HepG2 (cell line): ENCODE results near the gene MRPS2. TPM values are rescaled to one million over a fixed set of nuclear protein-coding genes. Genes with fewer than 3 reads are reported as not detected.

Experiments
- CC2D1A ChIP-seq: sonication (generic); formaldehyde crosslinking; IDR thresholded peaks from 2 replicates; pipeline ENCODE4 v1.8.1; 2023; ENCODE audit warnings: mild to moderate bottlenecking, missing genetic modification reagents
- E2F1 ChIP-seq: sonication (generic); formaldehyde crosslinking; IDR thresholded peaks from 2 replicates; pipeline ENCODE4 v1.5.0; 2020; ENCODE audit warnings: missing genetic modification reagents
- GFI1 ChIP-seq: sonication (generic); formaldehyde crosslinking; IDR thresholded peaks from 2 replicates; pipeline ENCODE4 v1.5.0; 2020; ENCODE audit warnings: missing genetic modification reagents, mild to moderate bottlenecking, borderline replicate concordance
- HDAC1 ChIP-seq: sonication (generic); formaldehyde crosslinking; IDR thresholded peaks from 2 replicates; pipeline ENCODE4 v1.5.1; 2020; ENCODE audit warnings: mild to moderate bottlenecking, missing genetic modification reagents
- HDAC2 ChIP-seq: sonication (generic); formaldehyde crosslinking; IDR thresholded peaks from 2 replicates; pipeline ENCODE4 v1.4.0; 2020; ENCODE audit warnings: missing genetic modification reagents
- HOXA3 ChIP-seq: sonication (generic); formaldehyde crosslinking; IDR thresholded peaks from 2 replicates; pipeline ENCODE4 v1.5.0; 2020; ENCODE audit warnings: missing genetic modification reagents
- MTF1 ChIP-seq: sonication (generic); formaldehyde crosslinking; IDR thresholded peaks from 2 replicates; pipeline ENCODE4 v1.5.0; 2020; ENCODE audit warnings: missing genetic modification reagents
- NCOR1 ChIP-seq: fragments of 200-600 bp; sonication (generic); IDR thresholded peaks from 2 replicates; pipeline ENCODE4 v1.7.0; 2017; ENCODE audit warnings: antibody characterized with exemption, low read length, borderline replicate concordance
- PATZ1 ChIP-seq: sonication (generic); formaldehyde crosslinking; IDR thresholded peaks from 2 replicates; pipeline ENCODE4 v1.4.0; 2020; ENCODE audit warnings: missing genetic modification reagents
- SNAPC2 ChIP-seq: sonication (generic); formaldehyde crosslinking; IDR thresholded peaks from 2 replicates; pipeline ENCODE4 v1.8.1; 2022; ENCODE audit warnings: mild to moderate bottlenecking, missing genetic modification reagents
- SP4 ChIP-seq: sonication (generic); formaldehyde crosslinking; IDR thresholded peaks from 2 replicates; pipeline ENCODE4 v1.8.1; 2023; ENCODE audit warnings: mild to moderate bottlenecking, missing genetic modification reagents
- SRF ChIP-seq: IDR thresholded peaks from 2 replicates; pipeline ENCODE4 v1.6.1; 2011; ENCODE audit warnings: mild to moderate bottlenecking, low read depth, low read length, moderate library complexity
- ZBED4 ChIP-seq: sonication (generic); formaldehyde crosslinking; IDR thresholded peaks from 2 replicates; pipeline ENCODE4 v1.4.0; 2020; ENCODE audit warnings: missing genetic modification reagents, borderline replicate concordance
- ZNF281 ChIP-seq: sonication (generic); formaldehyde crosslinking; IDR thresholded peaks from 2 replicates; pipeline ENCODE4 v1.4.0; 2020; ENCODE audit warnings: missing genetic modification reagents, borderline replicate concordance
- ZNF33A ChIP-seq: sonication (generic); formaldehyde crosslinking; IDR thresholded peaks from 2 replicates; pipeline ENCODE4 v1.5.1; 2020; ENCODE audit warnings: missing genetic modification reagents, mild to moderate bottlenecking, moderate library complexity, borderline replicate concordance
- ZNF33B ChIP-seq: sonication (generic); formaldehyde crosslinking; IDR thresholded peaks from 2 replicates; pipeline ENCODE4 v1.5.1; 2020; ENCODE audit warnings: mild to moderate bottlenecking, missing genetic modification reagents
- ZNF34 ChIP-seq: sonication (generic); formaldehyde crosslinking; IDR thresholded peaks from 2 replicates; pipeline ENCODE4 v1.4.0; 2020; ENCODE audit warnings: mild to moderate bottlenecking, missing genetic modification reagents, borderline replicate concordance
- ZNF549 ChIP-seq: sonication (generic); formaldehyde crosslinking; IDR thresholded peaks from 2 replicates; pipeline ENCODE4 v1.5.0; 2020; ENCODE audit warnings: missing genetic modification reagents
- ZNF747 ChIP-seq: sonication (generic); formaldehyde crosslinking; IDR thresholded peaks from 2 replicates; pipeline ENCODE4 v1.8.1; 2023; ENCODE audit warnings: missing genetic modification reagents, mild to moderate bottlenecking, borderline replicate concordance
- ZNF83 ChIP-seq: sonication (generic); formaldehyde crosslinking; IDR thresholded peaks from 2 replicates; pipeline ENCODE4 v1.4.0; 2020; ENCODE audit warnings: missing genetic modification reagents, mild to moderate bottlenecking, borderline replicate concordance
- ZNF839 ChIP-seq: sonication (generic); formaldehyde crosslinking; IDR thresholded peaks from 2 replicates; pipeline ENCODE4 v1.4.0; 2020; ENCODE audit warnings: missing genetic modification reagents, mild to moderate bottlenecking, borderline replicate concordance
- polyA plus RNA-seq, 8 experiments: library from polyadenylated mRNA; depleted of rRNA in 3 of 8; stranded (reverse) in 7 of 8; unstranded in 1 of 8; fragments of >200 nt; fragmentation: Illumina TruSeq in 4 of 8; extraction: Trizol in 4 of 8; gene quantifications; 2 replicates each; pipeline versions ENCODE4 v1.2.1 to v1.2.3, GENCODE V29; 2011 to 2016; ENCODE audit warnings: low read depth in 4 of 8, missing spikeins in 1 of 8, mixed read lengths in 1 of 8; ENCODE audit not compliant: insufficient read depth in 1 of 8
- total RNA-seq, 5 experiments: library from RNA; depleted of rRNA; stranded (reverse); fragments of >200 nt; fragmentation: Illumina TruSeq; extraction: Trizol; gene quantifications; 2 replicates each; pipeline ENCODE4 v1.2.3, GENCODE V29; 2016; ENCODE audit warnings: low read depth in 1 of 5

The MRPS2 gene
- total and polyA plus RNA-seq, 2 of the 13 experiments (the other 11 are each of a cell fraction or from before 2014, with no cell fraction given): 44.4 to 86.7 TPM

GRCh38 chr9:135490980-135491464, 9.5 kb upstream of the MRPS2 start (continued):
- TF ChIP-seq CC2D1A (CRISPR knock-in tag) (no peak), ZNF34 (CRISPR knock-in tag) (no peak), SNAPC2 (no peak), SRF (no peak), ZNF33B (CRISPR knock-in tag) (no peak), ZNF281 (no peak), ZBED4 (no peak), ZNF83 (CRISPR knock-in tag) (no peak), HOXA3 (CRISPR knock-in tag) (peak; percentile 56), GFI1 (CRISPR knock-in tag) (peak; percentile 57; the same call in 1 of the 2 replicates), ZNF747 (0 out of 2 replicates have a peak, but pooled peaks have one; percentile 26), E2F1 (CRISPR knock-in tag) (0 out of 2 replicates have a peak, but pooled peaks have one; percentile 17), ZNF33A (CRISPR knock-in tag) (no peak), ZNF839 (CRISPR knock-in tag) (no peak), ZNF549 (CRISPR knock-in tag) (no peak), MTF1 (CRISPR knock-in tag) (no peak), SP4 (CRISPR knock-in tag) (no peak), HDAC2 (CRISPR knock-in tag) (peak; percentile 71), HDAC1 (CRISPR knock-in tag) (peak; percentile 79), PATZ1 (CRISPR knock-in tag) (peak; percentile 90), NCOR1 (peak; percentile 34; the same call in 1 of the 2 replicates)
